GM12873 (cell line): Measurements from ENCODE around the gene XRCC5.

ENCODE experiments used
- CTCF ChIP-seq: IDR thresholded peaks from 2 replicates; pipeline ENCODE4 v1.5.1; 2012; ENCODE audit warnings: low read depth, mild to moderate bottlenecking, moderate library complexity, low read length, control low read depth; ENCODE audit not compliant: insufficient read depth; ENCODE audit errors: missing control alignments

Gene XRCC5

DNA sequence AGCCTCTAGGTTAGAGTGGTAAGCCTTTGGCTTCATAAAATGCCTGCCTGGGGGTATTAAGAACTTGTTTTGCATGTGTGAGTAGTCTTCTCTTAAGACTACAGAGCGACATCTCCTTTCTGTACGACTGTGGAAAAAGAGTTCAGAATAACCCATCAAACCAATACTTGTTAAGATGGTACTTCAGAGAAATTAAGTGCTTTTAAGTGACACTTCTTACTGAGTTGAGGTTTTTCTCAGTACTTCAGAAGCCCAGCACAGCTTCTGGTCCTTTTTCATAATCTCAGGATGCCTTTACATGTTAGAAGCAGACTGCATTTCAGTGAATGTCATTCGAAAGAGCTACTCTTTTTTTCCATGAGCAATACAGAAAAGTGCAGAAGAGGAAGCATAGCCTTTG, 10.8 kb downstream of the XRCC5 start:
- no peak for TF ChIP-seq CTCF

- TF ChIP-seq CTCF, result no peak
These were observed 12.1 kb downstream of the XRCC5 start for GRCh38 chr2:216121255-216121654.

DNA sequence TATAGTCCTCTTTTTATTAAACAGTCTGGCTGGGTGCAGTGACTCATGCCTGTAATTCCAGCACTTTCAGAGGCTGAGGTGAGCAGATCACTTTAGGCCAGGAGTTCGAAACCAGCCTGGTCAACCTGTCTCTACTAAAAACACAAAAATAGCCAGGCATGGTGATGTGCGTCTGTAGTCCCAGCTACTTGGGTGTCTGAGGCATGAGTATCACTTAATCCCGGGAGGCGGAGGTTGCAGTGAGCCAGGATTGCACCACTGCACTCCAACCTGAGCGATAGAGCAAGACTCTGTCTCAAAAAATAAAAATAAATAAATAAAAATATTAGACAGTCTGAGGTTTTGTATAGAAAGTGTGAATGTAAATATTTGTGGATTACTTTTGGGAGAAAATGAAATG, 17.8 kb downstream of the XRCC5 start:
- TF ChIP-seq CTCF, result no peak

DNA sequence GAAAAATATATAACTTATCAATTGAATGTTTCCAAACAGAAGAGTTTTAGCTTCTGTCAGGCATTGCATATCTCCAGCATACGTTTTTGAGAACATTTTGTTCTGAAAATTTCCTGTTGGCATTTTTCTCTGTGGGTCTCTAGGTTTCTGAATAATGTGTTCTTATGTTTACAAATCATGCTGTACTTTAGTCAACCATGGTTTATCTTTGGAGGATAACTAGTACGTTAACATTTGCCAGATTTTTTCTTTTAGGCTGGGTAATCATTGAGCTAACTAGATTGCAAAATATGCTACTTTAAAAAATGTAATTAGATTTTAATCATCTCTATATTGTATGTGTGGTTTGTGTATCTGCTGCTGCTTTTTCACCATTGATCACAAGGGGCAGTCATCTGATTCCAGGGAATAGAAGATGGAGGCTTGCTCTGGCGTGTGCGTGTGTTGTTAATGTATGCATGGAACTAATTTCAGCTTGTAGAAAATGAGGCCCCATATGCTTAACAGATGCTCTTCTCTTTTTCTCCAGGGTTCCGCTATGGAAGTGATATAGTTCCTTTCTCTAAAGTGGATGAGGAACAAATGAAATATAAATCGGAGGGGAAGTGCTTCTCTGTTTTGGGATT, 21.3 kb downstream of the XRCC5 start:
- no peak for TF ChIP-seq CTCF

DNA sequence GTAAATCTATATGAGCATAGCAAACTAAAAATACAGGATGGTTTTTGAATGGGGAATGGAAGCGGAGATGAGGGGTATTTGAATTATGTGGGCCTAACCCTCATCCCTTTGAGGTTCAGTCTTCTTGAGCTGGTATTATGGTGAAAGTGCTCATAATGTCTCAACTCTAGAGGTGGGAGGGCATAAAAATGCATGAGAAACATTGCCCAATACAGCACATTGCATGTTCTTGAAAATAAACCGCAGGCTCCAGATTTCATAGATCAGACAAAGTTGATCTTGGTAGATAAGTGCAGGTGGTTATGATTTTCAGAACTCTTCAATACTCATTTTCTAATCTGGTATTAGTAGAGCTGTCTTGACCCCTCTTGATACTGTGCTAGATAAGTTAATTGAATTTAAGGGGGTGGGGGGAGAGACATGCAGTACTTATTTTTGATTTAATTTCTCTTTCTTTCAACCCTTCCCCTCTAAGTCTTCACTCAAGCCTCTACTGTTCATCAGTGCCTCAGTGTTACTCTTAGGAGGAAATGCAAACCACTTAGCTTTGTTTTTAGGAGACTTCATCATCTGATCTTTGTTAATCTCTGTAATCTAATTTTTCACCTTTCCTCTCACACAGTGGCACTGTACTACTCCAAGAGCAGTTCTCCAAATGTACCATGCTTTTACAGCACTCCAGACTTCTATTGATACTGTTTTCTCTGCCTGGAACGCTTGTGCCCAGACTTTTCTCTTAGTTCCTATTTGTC, 22.2 kb downstream of the XRCC5 start:
- TF ChIP-seq CTCF, result no peak

DNA sequence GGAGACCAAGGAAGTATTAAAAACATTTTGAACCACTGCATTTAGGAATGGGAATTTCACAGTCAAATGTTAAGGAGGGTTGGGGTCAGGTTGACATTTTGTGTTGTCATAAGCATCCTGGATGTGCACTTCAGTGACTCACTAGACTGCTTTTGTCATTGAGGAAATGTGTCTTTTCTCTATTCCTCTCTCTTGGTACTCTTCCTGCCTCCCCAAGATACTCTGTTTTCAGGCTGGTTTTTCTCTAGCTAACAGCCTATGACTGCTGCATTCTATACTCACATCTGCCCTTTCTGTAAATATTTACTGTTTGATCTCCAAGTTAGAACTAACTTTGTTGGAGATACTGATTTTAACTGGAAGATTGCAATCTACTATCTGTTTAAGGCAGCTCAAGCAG, 23.4 kb downstream of the XRCC5 start:
- TF ChIP-seq CTCF, result no peak

- no peak for TF ChIP-seq CTCF
These were observed 24.2 kb downstream of the XRCC5 start for GRCh38 chr2:216133397-216133796.
